GM12891 (cell line): Measurements from ENCODE around the gene ZDHHC17.

Experiments
- DNase-seq: peaks from one replicate; pipeline ENCODE4 v3.0.0; 2011; ENCODE audit warnings: low spot score; ENCODE audit not compliant: insufficient read length
- FAIRE-seq: peaks from 2 replicates; lab custom pipeline; 2011; peaks lifted over from hg19 to GRCh38; lab: Jason Lieb, UNC
- PAX5 ChIP-seq: IDR thresholded peaks from 2 replicates; pipeline ENCODE4 v1.6.1; 2011; ENCODE audit warnings: low read length, moderate library complexity, mild to moderate bottlenecking; ENCODE audit not compliant: insufficient read depth, severe bottlenecking
- POLR2A ChIP-seq: IDR thresholded peaks from 2 replicates; pipeline ENCODE4 v1.6.1; 2011; ENCODE audit warnings: low read depth, low read length, control low read depth
- POLR2AphosphoS5 ChIP-seq: IDR thresholded peaks from 2 replicates; pipeline ENCODE4 v1.6.1; 2011; ENCODE audit warnings: low read depth, low read length, control low read depth
- POU2F2 ChIP-seq: IDR thresholded peaks from 2 replicates; pipeline ENCODE4 v1.6.1; 2011; ENCODE audit warnings: low read depth, mild to moderate bottlenecking, control low read depth, low read length, moderate library complexity
- SPI1 ChIP-seq: IDR thresholded peaks from 2 replicates; pipeline ENCODE4 v1.6.1; 2011; ENCODE audit warnings: low read depth, low read length, control low read depth
- TAF1 ChIP-seq: IDR thresholded peaks from 2 replicates; pipeline ENCODE4 v1.6.1; 2011; ENCODE audit warnings: low read depth, low read length, control low read depth

The ZDHHC17 gene

GRCh38 chr12:76813972-76814371 is 50.1 kb downstream of the ZDHHC17 start:
- no peak for FAIRE-seq
- TF ChIP-seq POLR2AphosphoS5 = no peak
- TF ChIP-seq PAX5 = no peak
- no peak for TF ChIP-seq POLR2A

GRCh38 chr12:76820888-76821482 is 57.1 kb downstream of the ZDHHC17 start:
- FAIRE-seq (no peak), DNase-seq (no peak)
- TF ChIP-seq SPI1 (no peak), POLR2A (no peak), POU2F2 (no peak), POLR2AphosphoS5 (no peak), PAX5 (no peak), TAF1 (no peak)

More at GRCh38 chr12:76813972-76814371, 50.1 kb downstream of the ZDHHC17 start:
- no peak for DNase-seq

- DNase-seq = no peak
- no peak for TF ChIP-seq TAF1
- TF ChIP-seq PAX5 = no peak
- TF ChIP-seq SPI1 = no peak
- no peak for TF ChIP-seq POU2F2
- TF ChIP-seq POLR2A = no peak
- no peak for TF ChIP-seq POLR2AphosphoS5
- FAIRE-seq = no peak
These were observed 66.5 kb downstream of the ZDHHC17 start for GRCh38 chr12:76830436-76830835.

- TF ChIP-seq TAF1 (no peak), POU2F2 (no peak), PAX5 (no peak), POLR2A (no peak), SPI1 (no peak), POLR2AphosphoS5 (no peak)
- DNase-seq (no peak), FAIRE-seq (no peak)
These were observed 72.7 kb downstream of the ZDHHC17 start for GRCh38 chr12:76836633-76837032.

- FAIRE-seq (no peak), DNase-seq (no peak)
- no peak for TF ChIP-seq PAX5
- TF ChIP-seq TAF1 = no peak
- TF ChIP-seq POLR2A = no peak
- no peak for TF ChIP-seq POLR2AphosphoS5
- no peak for TF ChIP-seq SPI1
- no peak for TF ChIP-seq POU2F2
These were observed 83.3 kb downstream of the ZDHHC17 start for GRCh38 chr12:76847260-76847659.

GRCh38 chr12:76848132-76848531 is 84.2 kb downstream of the ZDHHC17 start:
- DNase-seq (no peak), FAIRE-seq (no peak)
- TF ChIP-seq SPI1 (no peak), TAF1 (no peak), POU2F2 (no peak), PAX5 (no peak), POLR2A (no peak), POLR2AphosphoS5 (no peak)

GRCh38 chr12:76852106-76852505 is 88.2 kb downstream of the ZDHHC17 start:
- no peak for FAIRE-seq
- TF ChIP-seq PAX5 (no peak), POLR2A (no peak), SPI1 (no peak), POLR2AphosphoS5 (no peak), TAF1 (no peak), POU2F2 (no peak)
- no peak for DNase-seq

- no peak for FAIRE-seq
- no peak for DNase-seq
- TF ChIP-seq POLR2AphosphoS5 (no peak), SPI1 (no peak), POU2F2 (no peak), POLR2A (no peak), PAX5 (no peak), TAF1 (no peak)
These were observed 91.4 kb downstream of the ZDHHC17 start for GRCh38 chr12:76855271-76855670.

GRCh38 chr12:76856018-76856644 is 92.2 kb downstream of the ZDHHC17 start:
- TF ChIP-seq PAX5 = no peak
- no peak for TF ChIP-seq POLR2A
- no peak for TF ChIP-seq POU2F2
- TF ChIP-seq SPI1 = no peak
- TF ChIP-seq TAF1 = no peak
- no peak for TF ChIP-seq POLR2AphosphoS5
- DNase-seq (no peak), FAIRE-seq (no peak)

GRCh38 chr12:76859611-76860010 is 95.7 kb downstream of the ZDHHC17 start:
- TF ChIP-seq PAX5 (no peak), POU2F2 (no peak), POLR2AphosphoS5 (no peak), SPI1 (no peak), POLR2A (no peak), TAF1 (no peak)
- DNase-seq (no peak), FAIRE-seq (peak; percentile 26)
